ENCODE results near the gene RCOR3.
"Not testable (repeated sequence)": the region's sequence is repeated elsewhere in the genome, so short reads cannot be mapped to it uniquely, and the experiment has no call there.

DNA sequence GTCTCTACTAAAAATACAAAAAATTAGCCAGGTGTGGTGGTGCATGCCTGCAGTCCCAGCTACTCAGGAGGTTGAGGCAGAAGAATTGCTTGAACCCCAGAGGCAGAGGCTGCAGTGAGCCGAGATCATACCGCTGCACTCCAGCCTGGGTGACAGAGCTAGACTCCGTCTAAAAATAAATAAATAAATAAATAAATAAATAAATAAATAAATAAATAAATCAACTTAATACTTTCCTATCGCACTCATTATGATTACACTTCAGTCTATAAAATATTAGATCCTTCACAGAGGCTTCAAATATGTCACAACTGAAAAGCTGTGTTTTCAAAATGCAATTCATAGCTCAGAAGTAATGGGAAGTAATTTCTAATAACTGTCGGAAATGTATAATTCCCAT lies 15.5 kb upstream of the RCOR3 start:
- TF ChIP-seq, protein P1, sequence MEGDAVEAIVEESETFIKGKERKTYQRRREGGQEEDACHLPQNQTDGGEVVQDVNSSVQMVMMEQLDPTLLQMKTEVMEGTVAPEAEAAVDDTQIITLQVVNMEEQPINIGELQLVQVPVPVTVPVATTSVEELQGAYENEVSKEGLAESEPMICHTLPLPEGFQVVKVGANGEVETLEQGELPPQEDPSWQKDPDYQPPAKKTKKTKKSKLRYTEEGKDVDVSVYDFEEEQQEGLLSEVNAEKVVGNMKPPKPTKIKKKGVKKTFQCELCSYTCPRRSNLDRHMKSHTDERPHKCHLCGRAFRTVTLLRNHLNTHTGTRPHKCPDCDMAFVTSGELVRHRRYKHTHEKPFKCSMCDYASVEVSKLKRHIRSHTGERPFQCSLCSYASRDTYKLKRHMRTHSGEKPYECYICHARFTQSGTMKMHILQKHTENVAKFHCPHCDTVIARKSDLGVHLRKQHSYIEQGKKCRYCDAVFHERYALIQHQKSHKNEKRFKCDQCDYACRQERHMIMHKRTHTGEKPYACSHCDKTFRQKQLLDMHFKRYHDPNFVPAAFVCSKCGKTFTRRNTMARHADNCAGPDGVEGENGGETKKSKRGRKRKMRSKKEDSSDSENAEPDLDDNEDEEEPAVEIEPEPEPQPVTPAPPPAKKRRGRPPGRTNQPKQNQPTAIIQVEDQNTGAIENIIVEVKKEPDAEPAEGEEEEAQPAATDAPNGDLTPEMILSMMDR (conservative IDR thresholded peaks at IDR 0.05): not testable (repeated sequence)
- TF ChIP-seq ZFX (IDR thresholded peaks at IDR 0.05): not testable (repeated sequence)

All from C4-2B (cell line).